T-cell (primary cell): ENCODE results near the gene HSDL2. TPM values are rescaled to one million over a fixed set of nuclear protein-coding genes. Genes with fewer than 3 reads are reported as not detected.

Experiments used
- ATAC-seq, 4 experiments: fragments of 200-7000 bp in 3 of 4; fragments of 150-1000 bp in 1 of 4; cut with Tn5 transposase; replicated peaks in 1 of 4; 1 replicate in 3 of 4; 2 replicates in 1 of 4; pipeline ENCODE4 v1.10.0; 2021; ENCODE audit warnings: moderate library complexity in 3 of 4, mild to moderate bottlenecking in 2 of 4, moderate number of reproducible peaks in 1 of 4
- CTCF ChIA-PET, 2 donors: fragments of 300-600 bp; sonication (Branson Sonifier 250); formaldehyde crosslinking; loops; one replicate each; lab custom pipeline; 2022; ENCODE audit warnings: antibody characterized with exemption in 2 of 2; lab: Charles Lee
- POLR2A ChIA-PET, 2 donors: fragments of 300-600 bp; sonication (Branson Sonifier 250); formaldehyde crosslinking; loops; one replicate each; lab custom pipeline; 2022; ENCODE audit warnings: antibody characterized with exemption in 2 of 2; lab: Charles Lee
- DNase-seq, 35 experiments: peaks; one replicate each; pipeline versions ENCODE4 v3.0.0 to v3.0.0-alpha.2; 2013 to 2023
- H3K27ac ChIP-seq: one replicate; pipeline ENCODE4 v1.5.1; 2013; ENCODE audit warnings: low read length
- H3K27me3 ChIP-seq, 2 experiments: replicated peaks in 1 of 2; 1 replicate in 1 of 2; 2 replicates in 1 of 2; pipeline versions ENCODE4 v1.6.1 to v1.7.0; 2013; ENCODE audit warnings: low read length in 1 of 2, mixed read lengths in 1 of 2; ENCODE audit not compliant: control insufficient read depth in 2 of 2, insufficient read depth in 2 of 2; ENCODE audit errors: extremely low read depth in 1 of 2
- H3K36me3 ChIP-seq, 2 donors: 1 replicate in 1 of 2; 2 replicates in 1 of 2; pipeline versions ENCODE4 v1.6.1 to v1.7.0; 2013; ENCODE audit warnings: low read length in 1 of 2; ENCODE audit not compliant: control insufficient read depth in 2 of 2, insufficient read depth in 1 of 2; ENCODE audit errors: extremely low read depth in 1 of 2
- H3K4me1 ChIP-seq, 2 experiments: 1 replicate in 1 of 2; 2 replicates in 1 of 2; pipeline versions ENCODE4 v1.6.1 to v1.7.0; 2013; ENCODE audit warnings: low read length in 2 of 2, mixed read lengths in 1 of 2; ENCODE audit not compliant: insufficient read depth in 2 of 2, control insufficient read depth in 1 of 2; ENCODE audit errors: extremely low read depth in 1 of 2
- H3K4me3 ChIP-seq, 2 donors: 1 replicate in 1 of 2; 2 replicates in 1 of 2; pipeline versions ENCODE4 v1.5.1 to v1.7.0; 2013; ENCODE audit warnings: mild to moderate bottlenecking in 2 of 2, low read length in 1 of 2, moderate library complexity in 1 of 2; ENCODE audit not compliant: control insufficient read depth in 1 of 2; ENCODE audit errors: extremely low read depth in 1 of 2
- H3K9me3 ChIP-seq: 2 replicates; pipeline ENCODE4 v1.7.0; 2013
- H3K27ac Mint-ChIP-seq, 2 donors: one replicate each; pipeline ENCODE4 v1.8.0; 2020 to 2021; ENCODE audit warnings: mild to moderate bottlenecking in 2 of 2, mixed read lengths in 2 of 2
- H3K27me3 Mint-ChIP-seq, 2 donors: one replicate each; pipeline ENCODE4 v1.8.0; 2021 to 2022; ENCODE audit warnings: mixed read lengths in 2 of 2
- H3K36me3 Mint-ChIP-seq: one replicate; pipeline ENCODE4 v1.8.0; 2021; ENCODE audit warnings: mixed read lengths
- H3K4me1 Mint-ChIP-seq, 3 donors: one replicate each; pipeline ENCODE4 v1.8.0; 2020 to 2022; ENCODE audit warnings: mixed read lengths in 3 of 3, mild to moderate bottlenecking in 1 of 3
- H3K4me3 Mint-ChIP-seq, 3 donors: one replicate each; pipeline ENCODE4 v1.8.0; 2020 to 2022; ENCODE audit warnings: mild to moderate bottlenecking in 3 of 3, mixed read lengths in 3 of 3, moderate library complexity in 3 of 3
- H3K9me3 Mint-ChIP-seq, 3 donors: one replicate each; pipeline ENCODE4 v1.8.0; 2020 to 2022; ENCODE audit warnings: mixed read lengths in 3 of 3
- WGBS: methylation state at CpG from one replicate; pipeline ENCODE4 v1.1.5; 2013; ENCODE audit warnings: missing lambda C conversion rate; ENCODE audit not compliant: insufficient coverage; 5-methylcytosine and 5-hydroxymethylcytosine counted together
- total RNA-seq, 35 experiments: library from RNA in 6 of 35; stranded (reverse) in 6 of 35; fragments of 120-200 nt in 1 of 35; gene quantifications; one replicate each; pipeline versions ENCODE4 v1.2.1 to v1.2.4 and lab custom pipeline; 2013 to 2026

The HSDL2 gene
- total RNA-seq (10 to 100 TPM in 3 of 5 donors, 1 to 10 TPM in 2; 9.1 to 11.8 (median 10.8) TPM), total RNA-seq (lab: John Stamatoyannopoulos, UW) (3.3 to 28.6 (median 15.8) reads per million in 29 experiments)
- 16.0 TPM for total RNA-seq (2013)

- peak in 1 of 35 experiments; percentile 6 for DNase-seq
- Histone ChIP-seq H3K4me3 (peak within 1 kb of the TSS; percentile 83 to 86), H3K4me1 (peaks cover 10 to 17% of the 10 kb centered on the region in 2 experiments), H3K27ac (peak within 1 kb of the TSS; percentile 82), H3K9me3 (no peaks in the 10 kb centered on the region), H3K27me3 (no peaks in the 10 kb centered on the region), H3K36me3 (no peaks in the 10 kb centered on the region)
- Mint-ChIP-seq H3K4me3 (peak within 1 kb of the TSS; percentile 99 to 100 (median 99)), H3K36me3 (peaks cover 3% of the 10 kb centered on the region), H3K4me1 (peaks cover 43 to 59% (median 52%) of the 10 kb centered on the region in 3 donors), H3K9me3 (peaks cover 0 to under 1% (median 0%) of the 10 kb centered on the region in 3 donors), H3K27me3 (no peaks in the 10 kb centered on the region), H3K27ac (peak within 1 kb of the TSS; percentile 97 to 98)
- ATAC-seq: peak in 3 of 4 experiments; percentile 11 to 32 (median 28)
- POLR2A ChIA-PET: interaction anchor here (0.6 to 1.6 kb wide), 6 partner anchors 204 to 855 kb away, joined by 3 to 16 read pairs (median 5); partner anchors contain the start of genes INIP (in 1 of the 2) and ZNF483 (in 1 of the 2)
- under 1% methylated on average over 38 of the region's 43 CpGs for WGBS
- CTCF ChIA-PET: interaction anchor here (0.5 to 2.1 kb wide), 11 partner anchors 19 to 899 kb away, joined by 3 to 10 read pairs (median 4); partner anchors contain the start of genes INIP (in 1 of the 2) and PTBP3 (in 1 of the 2)
Observed at GRCh38 chr9:112380102-112380824, at the start of gene HSDL2. TSS of gene HSDL2 (plus strand) at chr9:112380108. CDS start at chr9:112380164, 56 bp downstream.

- DNase-seq: peak in 1 of 35 experiments; percentile 21
- ChIA-PET POLR2A (interaction anchor here in 1 of 2 donors (1.3 to 1.6 kb wide), 2 partner anchors 14 to 155 kb away, joined by 5 to 6 read pairs; no protein-coding TSS in a partner anchor), CTCF (interaction anchor here in 1 of 2 donors (0.7 to 1.3 kb wide), 4 partner anchors 48 to 435 kb away, joined by 3 to 4 read pairs (median 3); partner anchors contain the start of genes HSDL2 and UGCG)
- no CpG with 5 or more reads among the region's 4 CpGs for WGBS
- Histone ChIP-seq H3K27me3 (no peaks in the 10 kb centered on the region), H3K4me3 (no peak overlapping the region), H3K27ac (peak overlapping the region; percentile 21), H3K9me3 (no peaks in the 10 kb centered on the region), H3K4me1 (peaks cover 23 to 29% of the 10 kb centered on the region in 2 experiments), H3K36me3 (no peaks in the 10 kb centered on the region)
- peak overlapping the region; percentile 76 to 95 (median 90) for H3K4me3 Mint-ChIP-seq
- H3K36me3 Mint-ChIP-seq: no peaks in the 10 kb centered on the region
- H3K27me3 Mint-ChIP-seq: no peaks in the 10 kb centered on the region
- ATAC-seq: no peak
- H3K4me1 Mint-ChIP-seq: peaks cover 48 to 59% (median 57%) of the 10 kb centered on the region in 3 donors
- no peaks in the 10 kb centered on the region for H3K9me3 Mint-ChIP-seq
- H3K27ac Mint-ChIP-seq: peak overlapping the region; percentile 92
Observed at GRCh38 chr9:112331674-112331952, 48.3 kb upstream of the HSDL2 start.

- ATAC-seq (no peak), DNase-seq (peak in 1 of 35 experiments; percentile 27)
- no peaks in the 10 kb centered on the region for H3K36me3 Mint-ChIP-seq
- Histone ChIP-seq H3K27ac (peak overlapping the region; percentile 73), H3K4me1 (peaks cover 17 to 29% of the 10 kb centered on the region in 2 experiments), H3K27me3 (no peaks in the 10 kb centered on the region), H3K36me3 (no peaks in the 10 kb centered on the region), H3K4me3 (peak overlapping the region; percentile 85), H3K9me3 (no peaks in the 10 kb centered on the region)
- peak overlapping the region; percentile 76 to 95 (median 90) for H3K4me3 Mint-ChIP-seq
- no CpG with 5 or more reads among the region's 4 CpGs for WGBS
- H3K4me1 Mint-ChIP-seq: peaks cover 43 to 57% (median 54%) of the 10 kb centered on the region in 3 donors
- no peaks in the 10 kb centered on the region for H3K9me3 Mint-ChIP-seq
- POLR2A ChIA-PET: interaction anchor here (0.7 to 1.6 kb wide), 3 partner anchors 15 to 155 kb away, joined by 3 to 6 read pairs (median 5); no protein-coding TSS in a partner anchor
- CTCF ChIA-PET: interaction anchor here (0.7 to 1.3 kb wide), 5 partner anchors 15 to 436 kb away, joined by 3 to 4 read pairs (median 3); partner anchors contain the start of genes HSDL2 (in 1 of the 2) and UGCG (in 1 of the 2)
- no peaks in the 10 kb centered on the region for H3K27me3 Mint-ChIP-seq
- peak overlapping the region; percentile 92 for H3K27ac Mint-ChIP-seq
Observed at GRCh38 chr9:112332214-112332613, 47.7 kb upstream of the HSDL2 start.

- H3K9me3 ChIP-seq: no peaks in the 10 kb centered on the region
- Mint-ChIP-seq H3K27me3 (no peaks in the 10 kb centered on the region), H3K4me1 (peaks cover 42 to 55% (median 50%) of the 10 kb centered on the region in 3 donors), H3K4me3 (peak overlapping the region; percentile 76 to 95 (median 90)), H3K36me3 (no peaks in the 10 kb centered on the region), H3K27ac (peak overlapping the region; percentile 92), H3K9me3 (no peaks in the 10 kb centered on the region)
- peak overlapping the region; percentile 85 for H3K4me3 ChIP-seq
- ChIA-PET POLR2A (interaction anchor here (0.7 to 1.6 kb wide), 3 partner anchors 15 to 156 kb away, joined by 3 to 6 read pairs (median 5); no protein-coding TSS in a partner anchor), CTCF (interaction anchor here (0.7 to 1.3 kb wide), 4 partner anchors 15 to 436 kb away, joined by 3 to 4 read pairs (median 3); partner anchors contain the start of gene UGCG (in 1 of the 2))
- no peaks in the 10 kb centered on the region for H3K36me3 ChIP-seq
- ATAC-seq: no peak
- 0% methylated on average over 13 of the region's 19 CpGs for WGBS
- H3K27ac ChIP-seq: peak overlapping the region; percentile 73
- no peak for DNase-seq
- H3K27me3 ChIP-seq: no peaks in the 10 kb centered on the region
- peaks cover 17 to 29% of the 10 kb centered on the region in 2 experiments for H3K4me1 ChIP-seq
Observed at GRCh38 chr9:112332674-112332976, 47.3 kb upstream of the HSDL2 start.

- POLR2A ChIA-PET: interaction anchor here in 1 of 2 donors (0.6 to 1.6 kb wide), 3 partner anchors 16 to 407 kb away, joined by 5 to 18 read pairs (median 6); no protein-coding TSS in a partner anchor
- Mint-ChIP-seq H3K27ac (peak within 1 kb of the TSS; percentile 92 to 96), H3K27me3 (no peaks in the 10 kb centered on the region), H3K9me3 (no peaks in the 10 kb centered on the region), H3K4me1 (peaks cover 37 to 51% (median 45%) of the 10 kb centered on the region in 3 donors), H3K36me3 (no peaks in the 10 kb centered on the region), H3K4me3 (peak within 1 kb of the TSS; percentile 76 to 95 (median 95))
- under 1% methylated on average over 89 of the region's 90 CpGs for WGBS
- DNase-seq: peak; percentile 49 to 86 (median 71)
- CTCF ChIA-PET: interaction anchor here in 1 of 2 donors (0.6 to 1.0 kb wide), 4 partner anchors 28 to 177 kb away, joined by 3 to 6 read pairs (median 4); partner anchors contain the start of gene HSDL2
- no peaks in the 10 kb centered on the region for H3K36me3 ChIP-seq
- no peaks in the 10 kb centered on the region for H3K27me3 ChIP-seq
- H3K9me3 ChIP-seq: no peaks in the 10 kb centered on the region
- H3K27ac ChIP-seq: peak within 1 kb of the TSS; percentile 91
- peaks cover 17 to 29% of the 10 kb centered on the region in 2 experiments for H3K4me1 ChIP-seq
- peak within 1 kb of the TSS; percentile 85 for H3K4me3 ChIP-seq
- ATAC-seq: peak; percentile 63 to 70 (median 65)
Observed at GRCh38 chr9:112332977-112333638, 46.8 kb upstream of the HSDL2 start, which contains the start of gene PTBP3. TSS of gene PTBP3 (minus strand) at chr9:112333619. CDS start at chr9:112297865, 35,754 bp downstream.
